GM18907 (cell line): Measurements from ENCODE around the gene TAS2R30.

Source experiments
- ATAC-seq: cut with Tn5 transposase; IDR thresholded peaks from one replicate; pipeline ENCODE4 v1.9.1; 2021; ENCODE audit warnings: mild to moderate bottlenecking, moderate library complexity; ENCODE audit not compliant: unreplicated experiment

TAS2R30 gene, protein sequence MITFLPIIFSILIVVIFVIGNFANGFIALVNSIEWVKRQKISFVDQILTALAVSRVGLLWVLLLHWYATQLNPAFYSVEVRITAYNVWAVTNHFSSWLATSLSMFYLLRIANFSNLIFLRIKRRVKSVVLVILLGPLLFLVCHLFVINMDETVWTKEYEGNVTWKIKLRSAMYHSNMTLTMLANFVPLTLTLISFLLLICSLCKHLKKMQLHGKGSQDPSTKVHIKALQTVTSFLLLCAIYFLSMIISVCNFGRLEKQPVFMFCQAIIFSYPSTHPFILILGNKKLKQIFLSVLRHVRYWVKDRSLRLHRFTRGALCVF

DNA sequence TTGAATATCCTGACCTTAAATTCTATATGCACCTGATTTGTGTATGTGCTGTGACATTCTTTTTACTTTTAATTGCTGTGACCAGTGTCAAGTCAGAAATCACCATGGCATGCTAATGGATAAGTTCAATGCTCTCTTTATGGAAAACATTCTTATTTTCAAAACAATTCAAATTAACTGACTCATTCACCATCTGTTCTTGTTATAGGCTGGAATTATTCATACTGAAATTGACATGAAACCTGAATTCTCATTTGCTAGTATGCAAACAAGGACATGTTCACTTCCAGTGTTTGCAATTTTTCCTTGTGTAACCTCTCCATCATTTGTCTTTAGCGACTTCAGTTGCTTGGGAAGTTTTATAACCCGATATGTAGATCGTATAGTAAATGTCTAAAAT is at the start of gene TAS2R30:
Gene TAS2R30, minus strand, starts transcription at position 340 of the 400 bp plus-strand sequence. CDS start 400 bp downstream, outside the sequence.
- no peak for ATAC-seq

DNA sequence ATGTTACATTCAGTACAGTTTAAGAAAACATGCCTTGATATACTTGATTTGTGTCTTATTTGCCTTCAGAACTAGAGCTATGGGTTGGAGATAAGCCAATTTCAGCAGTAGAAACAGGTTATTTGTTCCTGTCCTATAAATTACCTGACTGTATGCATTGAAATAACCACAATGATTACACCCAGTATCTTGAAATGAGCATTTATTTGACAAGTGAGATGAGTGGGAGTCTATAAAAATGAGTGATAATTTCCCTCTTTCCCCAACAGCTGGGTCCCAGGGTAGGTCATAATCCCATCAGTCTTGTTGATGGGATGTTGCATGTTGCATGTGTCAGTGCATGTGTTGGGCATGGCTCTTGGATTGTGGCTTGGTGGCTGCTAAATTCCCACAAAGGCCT is 48.6 kb upstream of the TAS2R30 start:
- ATAC-seq, result no peak

DNA sequence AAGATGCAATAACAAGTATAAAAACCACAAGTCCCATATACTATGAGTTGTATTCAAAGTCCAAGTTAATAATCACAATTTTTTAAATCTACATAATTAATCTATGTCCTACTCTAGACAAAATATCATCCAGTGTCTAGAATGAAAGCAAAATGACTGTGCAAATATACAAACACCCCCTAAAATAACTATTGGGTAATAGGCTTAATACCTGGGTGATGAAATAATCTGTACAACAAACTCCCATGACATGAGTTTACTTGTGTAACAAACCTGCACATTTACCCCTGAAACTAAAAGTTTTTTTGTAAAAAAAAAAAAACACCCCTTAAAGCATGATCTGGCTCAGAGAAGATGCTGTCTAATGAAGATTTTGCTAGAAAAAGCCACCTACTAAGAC is 48.1 kb upstream of the TAS2R30 start:
- ATAC-seq, result no peak

DNA sequence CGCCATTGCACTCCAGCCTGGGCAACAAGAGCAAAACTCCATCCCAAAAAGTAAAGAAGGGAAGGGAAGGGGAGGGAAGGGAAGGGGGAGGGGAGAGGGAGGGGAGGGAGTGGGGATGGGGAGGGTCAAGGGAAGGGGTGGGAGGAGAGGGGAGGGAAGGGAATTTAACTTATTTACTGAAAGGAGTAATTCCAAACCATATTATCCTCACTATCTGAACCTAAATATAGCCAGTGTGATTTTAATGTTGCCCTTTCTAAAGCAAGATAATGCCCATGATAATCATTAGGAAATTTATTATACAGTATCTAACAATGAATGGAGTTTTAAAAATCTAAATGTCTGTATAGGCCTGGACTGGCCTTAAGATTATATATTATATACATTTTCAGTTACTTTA is 43.8 kb upstream of the TAS2R30 start:
- ATAC-seq, result no peak

DNA sequence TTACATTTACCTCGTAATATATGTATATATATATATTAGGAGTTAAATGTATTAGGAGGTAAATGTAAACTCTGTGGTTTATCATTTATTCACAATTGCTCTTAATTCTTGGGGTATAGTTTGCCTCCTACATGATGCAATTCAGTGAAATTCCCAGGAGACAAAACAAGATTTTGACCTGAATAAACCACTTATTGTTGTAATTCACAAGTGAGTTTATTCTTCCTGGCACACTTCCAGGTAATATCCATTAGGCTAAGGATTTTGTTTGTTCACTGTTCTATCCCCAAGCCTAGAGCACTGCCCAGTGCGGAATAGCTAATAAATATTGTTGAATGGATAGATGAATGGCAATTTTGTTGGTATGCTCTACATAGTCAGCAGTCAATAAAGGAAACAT is 39.6 kb upstream of the TAS2R30 start:
- no peak for ATAC-seq

DNA sequence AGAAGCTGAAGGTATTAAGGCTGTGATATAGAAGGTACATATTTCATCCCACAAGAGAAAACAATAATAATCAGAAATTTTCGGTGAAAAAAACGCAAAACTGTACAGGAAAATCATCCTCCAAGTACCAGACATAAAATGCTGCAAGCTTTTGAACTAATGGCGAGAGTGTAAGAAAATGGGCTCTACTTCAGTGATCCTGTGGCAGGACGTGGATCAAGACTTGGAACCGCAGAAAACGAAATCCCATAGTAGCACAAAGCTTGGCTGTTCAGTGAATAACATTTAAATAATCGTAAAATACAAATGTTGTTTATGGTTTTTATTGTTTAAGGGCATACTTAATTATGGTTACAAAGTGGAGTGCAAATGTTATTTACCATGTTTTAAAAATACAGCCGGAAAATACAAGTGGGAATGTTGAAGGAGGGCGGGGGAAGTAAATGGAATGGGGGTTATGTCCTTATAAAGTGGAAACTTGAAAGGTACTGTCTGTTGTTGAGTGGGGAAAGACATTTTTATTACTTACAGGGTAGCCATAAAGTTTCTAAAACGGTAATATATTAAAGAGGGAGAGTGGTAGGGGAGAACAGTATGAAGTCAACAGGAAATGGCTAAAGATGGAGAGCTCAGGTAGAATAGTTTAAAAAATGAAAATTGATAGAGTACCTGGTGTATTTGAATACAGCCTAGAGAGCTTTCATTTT is 37.7 kb upstream of the TAS2R30 start:
- no peak for ATAC-seq

DNA sequence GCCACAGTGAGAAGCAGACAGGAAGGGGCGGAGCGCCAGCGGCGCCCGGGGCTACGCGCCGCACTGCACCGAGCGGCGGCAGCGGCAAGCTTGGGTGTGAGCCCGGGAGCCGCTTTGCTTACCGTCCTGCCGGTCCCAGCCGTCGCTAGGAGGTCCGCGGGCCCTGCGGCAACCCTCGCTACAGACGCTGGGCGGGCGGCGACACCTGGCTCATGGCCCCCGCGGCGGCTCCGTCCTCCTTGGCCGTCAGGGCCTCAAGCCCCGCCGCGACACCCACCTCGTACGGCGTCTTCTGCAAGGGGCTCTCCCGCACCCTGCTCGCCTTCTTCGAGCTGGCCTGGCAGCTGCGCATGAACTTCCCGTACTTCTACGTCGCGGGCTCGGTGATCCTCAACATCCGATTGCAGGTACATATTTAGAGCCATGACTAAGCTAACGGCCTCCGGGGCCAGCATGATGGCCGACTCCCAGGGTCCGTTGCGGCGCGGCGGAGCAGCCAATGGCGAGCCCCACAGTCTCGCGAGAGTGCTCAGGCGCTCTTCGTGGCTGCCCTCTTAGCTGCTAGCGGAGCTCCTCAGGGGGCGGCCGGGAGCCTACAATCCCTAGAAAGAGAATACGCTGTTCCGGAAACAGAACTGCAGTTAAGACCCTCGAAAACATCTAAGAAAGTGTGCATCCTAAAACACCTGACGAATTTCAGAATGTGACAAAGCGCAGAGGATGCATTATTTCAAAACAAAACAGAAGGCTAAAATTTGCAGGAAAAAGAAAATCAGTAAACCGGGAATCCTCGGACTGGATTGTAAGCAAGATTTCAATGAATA is 36.9 kb upstream of the TAS2R30 start, which contains the start of gene SMIM10L1:
Gene SMIM10L1, plus strand, starts transcription at position 50 of the 824 bp plus-strand sequence. Its CDS starts 163 bp downstream, at position 213.
- peak; percentile 98 for ATAC-seq

DNA sequence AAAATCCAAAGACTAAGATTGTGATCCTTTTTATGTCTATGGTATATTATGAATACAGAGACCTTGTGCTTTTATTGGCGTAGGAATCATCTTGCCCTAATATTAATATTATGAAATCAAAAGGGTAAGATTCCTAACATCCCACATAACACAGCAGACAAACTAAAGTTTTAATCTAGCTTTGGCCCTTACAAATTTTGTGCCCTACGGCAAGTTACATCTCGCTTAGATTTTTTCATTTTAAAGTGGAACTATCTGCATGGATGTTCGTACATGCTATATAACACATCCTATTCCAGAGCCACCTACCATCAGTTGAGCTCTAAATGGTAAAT is 36.3 kb upstream of the TAS2R30 start:
- ATAC-seq, result no peak

DNA sequence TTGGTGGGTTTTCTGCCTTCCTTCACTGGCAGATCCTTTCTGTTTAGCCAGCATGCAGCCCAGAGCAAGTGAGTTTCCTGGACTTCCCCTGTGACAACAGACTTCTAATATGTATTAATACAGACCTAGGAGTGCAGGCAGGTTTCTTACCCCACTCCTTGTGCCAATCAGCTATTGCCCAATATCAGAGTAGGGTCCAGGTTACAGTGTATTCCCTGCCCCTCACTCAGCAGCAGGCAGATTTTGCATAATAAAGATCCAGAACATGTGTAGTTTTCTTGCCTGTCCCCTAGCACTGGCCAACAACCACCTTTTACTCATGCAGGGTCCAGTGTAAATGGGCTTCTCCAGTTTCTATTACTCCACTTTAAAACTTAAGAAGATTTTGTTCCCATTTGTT is 31.9 kb upstream of the TAS2R30 start:
- ATAC-seq, result no peak

DNA sequence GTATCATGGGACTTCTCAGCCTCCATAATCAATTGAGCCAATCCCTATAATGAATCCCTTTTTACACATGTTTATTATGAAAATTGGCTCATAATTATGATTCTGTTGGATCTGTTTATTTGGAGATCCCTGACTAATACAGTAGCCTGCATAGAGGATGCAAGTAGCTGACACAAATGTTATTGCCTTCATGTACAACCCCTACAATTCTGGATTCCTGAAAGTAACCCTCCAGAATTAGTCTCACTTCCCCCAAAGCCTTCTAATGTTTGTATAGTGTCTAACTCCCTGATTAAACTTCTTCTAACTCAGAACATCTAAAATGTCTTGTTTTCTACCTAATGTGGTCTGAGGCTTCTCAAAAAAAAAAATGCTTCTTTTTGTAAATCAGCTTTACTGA is 29.9 kb upstream of the TAS2R30 start:
- no peak for ATAC-seq

DNA sequence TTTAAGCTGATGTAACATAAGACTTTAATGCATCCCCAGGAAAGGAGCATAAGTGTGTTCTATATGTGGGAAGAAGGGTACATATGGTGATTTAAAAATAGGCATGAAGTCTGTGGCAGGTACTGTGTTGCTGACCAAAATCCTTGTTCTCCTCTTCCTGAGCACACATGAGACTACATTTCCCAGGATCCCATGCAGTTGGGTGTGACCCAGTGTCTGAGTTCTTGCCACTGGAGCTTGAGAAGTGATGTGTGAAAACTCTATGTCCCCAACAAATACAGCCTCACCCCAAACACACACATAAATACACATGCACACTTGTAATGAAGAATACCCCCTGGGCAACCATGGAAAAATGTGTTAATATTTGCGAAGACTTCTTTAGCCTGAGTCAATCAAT is 28.1 kb upstream of the TAS2R30 start:
- no peak for ATAC-seq

DNA sequence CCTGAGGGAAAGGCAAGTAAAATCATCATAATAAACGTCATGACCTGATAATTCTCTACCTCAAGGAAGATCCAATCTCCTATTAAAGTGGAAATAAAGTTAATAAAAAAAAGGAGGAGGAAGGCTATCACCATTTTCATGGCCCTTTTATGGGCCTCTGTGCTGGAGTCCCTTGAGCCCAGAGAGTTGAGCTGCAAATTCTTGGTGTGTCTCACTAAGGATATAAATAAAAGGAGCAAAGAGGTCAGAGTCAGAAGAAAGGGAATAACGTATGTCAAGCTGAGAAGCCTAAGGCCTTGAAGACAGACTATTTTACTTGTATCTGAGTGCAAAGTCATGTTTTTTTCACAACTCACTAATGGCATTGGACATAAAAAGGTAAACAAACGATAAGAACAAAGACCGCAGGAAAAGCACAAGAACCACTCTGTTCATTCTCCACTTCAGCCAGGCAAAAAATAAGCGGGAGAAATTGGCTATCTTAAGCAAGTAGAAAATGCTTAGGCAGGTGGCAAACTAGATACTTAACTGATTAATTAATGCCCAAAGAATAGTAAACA is 24.5 kb upstream of the TAS2R30 start:
- ATAC-seq, result no peak

DNA sequence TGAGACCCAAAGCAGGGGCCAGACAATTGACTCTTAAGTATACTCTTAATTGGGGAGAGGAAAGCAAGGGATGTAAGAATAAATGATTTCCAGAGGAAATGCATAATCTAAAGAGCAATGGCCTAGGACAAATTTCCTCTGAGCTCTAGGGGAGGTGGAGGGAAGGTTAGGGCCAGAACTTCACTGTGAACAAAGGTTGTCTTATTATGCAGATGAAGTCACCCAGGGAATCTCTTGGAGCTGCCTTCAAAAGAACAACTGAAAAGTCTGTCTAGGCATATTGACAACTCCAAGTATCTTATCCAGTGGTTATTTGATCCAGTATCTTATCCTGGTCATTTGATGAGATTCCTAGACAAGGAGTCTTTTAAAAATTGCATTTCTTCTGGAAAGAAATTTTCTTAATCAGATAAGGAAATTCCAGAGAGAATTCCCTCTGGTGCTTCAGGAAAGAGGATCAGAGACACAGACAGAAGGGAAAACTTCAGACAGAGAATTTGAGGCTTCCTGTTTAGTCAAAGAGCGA is 20.0 kb upstream of the TAS2R30 start:
- no peak for ATAC-seq

DNA sequence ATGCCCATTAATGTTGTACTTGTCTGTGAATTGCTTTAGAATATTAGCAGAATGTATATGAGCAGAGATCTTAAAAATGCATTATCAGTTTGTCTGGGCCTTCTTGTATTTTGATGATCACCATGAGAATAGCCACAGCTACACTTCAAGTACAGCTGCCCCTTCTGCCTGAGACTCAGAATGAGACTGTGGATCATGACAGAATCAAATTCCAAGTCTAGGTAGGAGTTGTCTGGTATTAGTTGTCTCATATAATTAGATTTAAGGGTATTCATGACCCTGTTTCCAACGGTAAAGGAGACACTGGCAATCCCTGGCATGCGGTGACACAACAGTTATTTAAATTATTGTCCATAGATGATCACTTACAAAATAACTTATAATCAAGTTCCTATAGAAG is 18.3 kb upstream of the TAS2R30 start:
- no peak for ATAC-seq

DNA sequence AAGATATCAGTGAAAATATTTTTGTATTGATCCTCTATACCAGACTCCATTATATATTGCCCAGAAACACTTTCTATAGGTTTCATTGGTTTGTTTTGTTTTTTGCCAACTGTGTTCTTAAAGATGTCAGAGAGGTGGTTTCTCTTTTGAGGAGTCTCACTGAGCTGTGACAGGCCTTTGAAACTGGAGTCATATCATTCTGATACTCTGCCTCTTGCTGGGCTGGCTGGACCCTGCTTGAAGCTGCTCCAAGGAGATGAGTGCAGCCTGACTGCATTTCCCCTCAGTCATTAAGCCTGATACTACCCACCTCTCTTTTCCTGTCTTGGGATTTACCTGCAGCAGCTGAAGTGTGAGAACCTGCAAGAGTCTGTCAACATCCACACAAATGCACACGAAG is 16.4 kb upstream of the TAS2R30 start:
- ATAC-seq, result no peak

DNA sequence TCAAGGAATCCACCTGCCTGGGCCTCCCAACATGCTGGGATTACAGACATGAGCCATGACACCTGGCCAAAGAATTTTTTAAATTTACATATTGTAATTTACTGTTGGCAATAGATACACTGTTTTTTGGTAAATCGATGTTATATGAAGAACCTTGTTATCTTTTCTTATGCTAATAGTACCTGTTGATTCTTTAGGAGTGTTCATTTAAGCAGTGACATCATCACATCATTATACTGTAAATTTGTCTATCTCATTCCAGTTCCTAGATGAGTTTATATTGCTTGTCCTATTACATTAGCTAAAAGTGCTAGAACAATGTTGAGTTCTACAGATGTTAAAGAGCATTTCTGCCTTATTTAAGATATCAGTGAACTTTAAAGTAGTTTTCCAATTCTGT is 13.0 kb upstream of the TAS2R30 start:
- no peak for ATAC-seq

DNA sequence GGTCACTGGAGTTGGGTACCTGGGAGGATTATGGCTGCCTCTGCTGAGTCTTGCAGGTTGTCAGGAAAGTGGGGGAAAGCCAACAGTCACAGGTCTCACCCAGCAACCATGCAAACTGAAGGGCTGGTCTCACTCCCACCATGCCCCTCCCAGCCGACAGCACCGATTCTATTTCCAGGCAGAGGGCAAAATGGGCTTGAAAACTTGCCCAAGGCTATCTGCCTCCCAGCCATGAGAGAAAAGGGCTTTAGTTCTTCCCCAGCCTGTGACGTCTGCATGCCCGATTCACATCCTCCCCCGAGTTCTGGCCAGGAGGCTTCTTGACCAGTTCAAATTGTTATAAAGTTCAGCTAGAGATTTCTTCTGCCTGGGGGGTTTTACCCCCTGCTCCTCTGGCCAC is 9.9 kb upstream of the TAS2R30 start:
- no peak for ATAC-seq

DNA sequence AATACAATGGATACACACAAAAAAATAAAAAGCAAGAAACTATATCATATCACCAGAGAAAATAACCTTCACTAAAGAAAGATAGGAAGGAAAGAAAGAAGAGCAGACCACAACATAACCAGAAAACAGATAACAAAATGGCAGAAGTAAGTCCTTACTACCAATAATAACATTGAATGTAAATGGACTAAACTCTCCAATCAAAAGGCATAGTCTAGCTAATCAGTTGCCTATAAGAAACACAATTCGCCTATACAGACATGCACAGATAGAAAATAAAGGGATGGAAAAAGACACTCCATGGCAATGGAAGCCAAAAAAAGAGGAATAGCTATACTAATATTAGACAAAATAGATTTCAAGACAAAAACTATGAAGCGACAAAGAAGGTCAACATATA is 8.9 kb upstream of the TAS2R30 start:
- ATAC-seq, result no peak

DNA sequence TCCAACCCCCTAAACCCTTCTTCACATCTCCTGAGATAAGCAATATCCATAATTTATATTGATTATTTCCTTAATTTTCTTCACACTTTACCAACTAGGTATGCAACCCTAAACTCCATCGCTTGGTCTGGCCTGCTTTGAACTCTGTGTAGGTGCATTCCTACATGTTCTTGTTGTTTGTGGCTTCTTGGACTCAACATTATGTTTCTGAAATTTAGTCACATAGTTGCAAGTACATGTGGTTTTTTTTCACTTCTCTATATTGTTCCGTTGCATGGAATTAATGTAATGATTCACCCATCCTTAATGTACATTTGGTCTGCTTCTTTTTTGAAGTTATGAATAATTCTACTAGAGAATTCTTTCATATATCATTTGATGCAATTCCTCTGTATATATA is 1.6 kb upstream of the TAS2R30 start:
- no peak for ATAC-seq

DNA sequence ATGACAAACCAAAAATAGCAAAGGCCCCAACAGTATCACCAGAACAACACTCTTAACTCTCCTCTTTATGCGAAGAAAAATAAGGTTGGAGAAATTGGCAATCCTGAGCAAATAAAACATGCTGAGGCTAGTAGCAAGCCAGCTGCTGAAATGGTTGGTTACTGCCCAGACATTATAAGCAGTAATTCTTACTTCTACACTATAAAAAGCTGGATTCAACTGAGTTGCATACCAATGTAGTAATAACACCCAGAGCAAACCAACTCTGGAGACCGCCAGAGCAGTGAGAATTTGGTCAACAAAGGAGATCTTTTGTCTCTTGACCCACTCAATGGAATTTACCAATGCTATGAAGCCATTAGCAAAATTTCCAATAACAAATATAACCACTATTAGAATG is 628 bp downstream of the TAS2R30 start:
- ATAC-seq, result no peak

DNA sequence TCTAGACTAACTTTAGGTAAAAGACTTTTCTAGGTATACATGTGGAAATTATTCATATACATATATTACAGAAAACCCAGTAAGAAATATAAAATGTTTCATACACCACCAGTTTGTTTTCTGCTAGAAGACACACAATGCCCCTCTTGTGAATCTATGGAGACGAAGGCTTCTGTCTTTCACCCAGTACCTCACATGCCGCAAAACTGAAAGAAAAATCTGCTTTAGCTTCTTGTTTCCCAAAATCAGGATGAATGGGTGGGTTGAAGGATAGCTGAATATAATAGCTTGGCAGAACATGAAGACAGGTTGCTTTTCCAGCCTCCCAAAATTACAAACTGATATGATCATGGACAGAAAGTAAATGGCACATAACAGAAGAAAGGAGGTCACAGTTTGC is 1.3 kb downstream of the TAS2R30 start:
- ATAC-seq, result no peak
